ENCODE results near the gene EYA2.

DNA sequence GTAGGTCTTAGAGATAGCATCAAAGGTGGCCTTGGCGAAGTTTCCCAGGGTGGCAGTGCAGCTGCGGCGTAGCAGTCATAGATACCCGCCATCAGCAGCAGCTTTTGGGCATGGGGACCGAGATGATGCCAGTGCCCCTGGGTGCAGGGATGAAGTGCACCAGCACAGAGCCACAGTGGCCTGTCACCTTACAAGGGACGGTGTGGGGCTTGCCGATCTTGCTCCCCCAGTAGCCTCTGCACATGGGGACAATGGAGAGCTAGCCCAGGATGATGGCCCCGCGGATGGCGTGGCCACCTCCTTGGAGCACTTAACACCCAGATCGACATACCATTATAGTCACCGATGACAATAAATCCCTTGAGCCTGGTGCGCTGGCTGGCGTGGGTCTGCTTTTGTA is 266.3 kb downstream of the EYA2 start:
- TF ChIP-seq, protein P1, sequence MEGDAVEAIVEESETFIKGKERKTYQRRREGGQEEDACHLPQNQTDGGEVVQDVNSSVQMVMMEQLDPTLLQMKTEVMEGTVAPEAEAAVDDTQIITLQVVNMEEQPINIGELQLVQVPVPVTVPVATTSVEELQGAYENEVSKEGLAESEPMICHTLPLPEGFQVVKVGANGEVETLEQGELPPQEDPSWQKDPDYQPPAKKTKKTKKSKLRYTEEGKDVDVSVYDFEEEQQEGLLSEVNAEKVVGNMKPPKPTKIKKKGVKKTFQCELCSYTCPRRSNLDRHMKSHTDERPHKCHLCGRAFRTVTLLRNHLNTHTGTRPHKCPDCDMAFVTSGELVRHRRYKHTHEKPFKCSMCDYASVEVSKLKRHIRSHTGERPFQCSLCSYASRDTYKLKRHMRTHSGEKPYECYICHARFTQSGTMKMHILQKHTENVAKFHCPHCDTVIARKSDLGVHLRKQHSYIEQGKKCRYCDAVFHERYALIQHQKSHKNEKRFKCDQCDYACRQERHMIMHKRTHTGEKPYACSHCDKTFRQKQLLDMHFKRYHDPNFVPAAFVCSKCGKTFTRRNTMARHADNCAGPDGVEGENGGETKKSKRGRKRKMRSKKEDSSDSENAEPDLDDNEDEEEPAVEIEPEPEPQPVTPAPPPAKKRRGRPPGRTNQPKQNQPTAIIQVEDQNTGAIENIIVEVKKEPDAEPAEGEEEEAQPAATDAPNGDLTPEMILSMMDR (IDR thresholded peaks at IDR 0.05) = no peak
- TF ChIP-seq POLR2A (IDR thresholded peaks at IDR 0.05) (no peak), EP300 (IDR thresholded peaks at IDR 0.05) (no peak)

Measured in gastroesophageal sphincter (tissue), 3 donors.